ENCODE data around the gene SLC1A5.

- TF ChIP-seq MEF2A (IDR thresholded peaks at IDR 0.05; ENCODE audit: borderline replicate concordance, low read depth) (no peak), NFIC (IDR thresholded peaks at IDR 0.05; ENCODE audit: borderline replicate concordance) (no peak), CTCF (IDR thresholded peaks at IDR 0.05) (no peak), TEAD4 (IDR thresholded peaks at IDR 0.05; ENCODE audit: borderline replicate concordance, insufficient read depth) (no peak), POLR2AphosphoS5 (IDR thresholded peaks at IDR 0.05; ENCODE audit: low read depth, low read length) (no peak), CHD2 (IDR thresholded peaks at IDR 0.05; ENCODE audit: low read length, partially characterized antibody) (no peak), EZH2phosphoT487 (IDR thresholded peaks at IDR 0.05; ENCODE audit: borderline replicate concordance, low read depth) (no peak), GABPA (IDR thresholded peaks at IDR 0.05; ENCODE audit: low read depth) (no peak), YY1 (IDR thresholded peaks at IDR 0.05; ENCODE audit: low read depth) (no peak), USF1 (IDR thresholded peaks at IDR 0.05; ENCODE audit: borderline replicate concordance, low read depth) (no peak)
- TF ChIP-seq, protein P1, sequence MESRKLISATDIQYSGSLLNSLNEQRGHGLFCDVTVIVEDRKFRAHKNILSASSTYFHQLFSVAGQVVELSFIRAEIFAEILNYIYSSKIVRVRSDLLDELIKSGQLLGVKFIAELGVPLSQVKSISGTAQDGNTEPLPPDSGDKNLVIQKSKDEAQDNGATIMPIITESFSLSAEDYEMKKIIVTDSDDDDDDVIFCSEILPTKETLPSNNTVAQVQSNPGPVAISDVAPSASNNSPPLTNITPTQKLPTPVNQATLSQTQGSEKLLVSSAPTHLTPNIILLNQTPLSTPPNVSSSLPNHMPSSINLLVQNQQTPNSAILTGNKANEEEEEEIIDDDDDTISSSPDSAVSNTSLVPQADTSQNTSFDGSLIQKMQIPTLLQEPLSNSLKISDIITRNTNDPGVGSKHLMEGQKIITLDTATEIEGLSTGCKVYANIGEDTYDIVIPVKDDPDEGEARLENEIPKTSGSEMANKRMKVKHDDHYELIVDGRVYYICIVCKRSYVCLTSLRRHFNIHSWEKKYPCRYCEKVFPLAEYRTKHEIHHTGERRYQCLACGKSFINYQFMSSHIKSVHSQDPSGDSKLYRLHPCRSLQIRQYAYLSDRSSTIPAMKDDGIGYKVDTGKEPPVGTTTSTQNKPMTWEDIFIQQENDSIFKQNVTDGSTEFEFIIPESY (IDR thresholded peaks at IDR 0.05; ENCODE audit: borderline replicate concordance, low read depth): no peak
These were observed 9.5 kb upstream of the SLC1A5 start for GRCh38 chr19:46797881-46798280.

Measured in SK-N-SH (cell line).